GM23338 (cell line): ENCODE data around the gene MPRIP. TPM values are rescaled to one million over a fixed set of nuclear protein-coding genes. Genes with fewer than 3 reads are reported as not detected.

Source experiments
- ATAC-seq: fragments of 200-7000 bp; cut with Tn5 transposase; 3 replicates; pipeline ENCODE4 v1.9.1; 2020
- DNase-seq: peaks from one replicate; pipeline ENCODE4 v3.0.0-alpha.2; 2015; ENCODE audit warnings: low spot score
- H2AFZ ChIP-seq: fragments of 200-600 bp; sonication (generic); 2 replicates; pipeline ENCODE4 v1.8.0; 2016; ENCODE audit warnings: antibody characterized with exemption, mild to moderate bottlenecking, moderate library complexity
- H3F3A ChIP-seq: fragments of 200-600 bp; sonication (generic); replicated peaks from 2 replicates; pipeline ENCODE4 v1.8.0; 2017; ENCODE audit warnings: antibody characterized with exemption, mixed run types, low read depth
- H3K27ac ChIP-seq: fragments of 200-600 bp; sonication (generic); 2 replicates; pipeline ENCODE4 v1.6.1; 2016; ENCODE audit warnings: low read depth
- H3K27me3 ChIP-seq: fragments of 200-600 bp; sonication (generic); 2 replicates; pipeline ENCODE4 v1.8.0; 2016; ENCODE audit warnings: mild to moderate bottlenecking, mixed run types, moderate library complexity; ENCODE audit not compliant: insufficient read depth
- H3K36me3 ChIP-seq: fragments of 200-600 bp; sonication (generic); 2 replicates; pipeline ENCODE4 v1.8.0; 2016; ENCODE audit warnings: mild to moderate bottlenecking; ENCODE audit not compliant: insufficient read depth
- H3K4me1 ChIP-seq: fragments of 200-600 bp; sonication (generic); 2 replicates; pipeline ENCODE4 v1.8.0; 2016; ENCODE audit warnings: mild to moderate bottlenecking, moderate library complexity; ENCODE audit not compliant: insufficient read depth
- H3K4me2 ChIP-seq: fragments of 200-600 bp; sonication (generic); 2 replicates; pipeline ENCODE4 v1.7.1; 2017; ENCODE audit warnings: mixed run types
- H3K4me3 ChIP-seq: fragments of 200-600 bp; sonication (generic); 2 replicates; pipeline ENCODE4 v1.6.1; 2016; ENCODE audit warnings: mixed run types
- H3K79me2 ChIP-seq: fragments of 200-600 bp; sonication (generic); replicated peaks from 2 replicates; pipeline ENCODE4 v1.8.0; 2017; ENCODE audit warnings: mild to moderate bottlenecking; ENCODE audit not compliant: insufficient read depth
- H3K9me2 ChIP-seq: fragments of 200-600 bp; sonication (generic); 2 replicates; pipeline ENCODE4 v1.8.0; 2017; ENCODE audit not compliant: insufficient read depth
- H4K20me1 ChIP-seq: fragments of 200-600 bp; sonication (generic); replicated peaks from 2 replicates; pipeline ENCODE4 v1.8.0; 2017; ENCODE audit warnings: mild to moderate bottlenecking; ENCODE audit not compliant: insufficient read depth
- H3K27ac Mint-ChIP-seq: 2 replicates; pipeline ENCODE4 v1.8.0; 2020; ENCODE audit warnings: inconsistent platforms, mild to moderate bottlenecking, moderate library complexity, mixed read lengths
- H3K27me3 Mint-ChIP-seq: 3 replicates; pipeline ENCODE4 v1.8.0; 2022; ENCODE audit warnings: low read depth, mild to moderate bottlenecking, moderate library complexity, mixed read lengths, inconsistent platforms; ENCODE audit not compliant: insufficient read depth, poor library complexity
- H3K36me3 Mint-ChIP-seq: 3 replicates; pipeline ENCODE4 v1.8.0; 2021; ENCODE audit warnings: low read depth, mild to moderate bottlenecking, inconsistent platforms, moderate library complexity, mixed read lengths
- H3K4me1 Mint-ChIP-seq: 3 replicates; pipeline ENCODE4 v1.8.0; 2020; ENCODE audit warnings: mild to moderate bottlenecking, inconsistent platforms, mixed read lengths
- H3K4me3 Mint-ChIP-seq: 3 replicates; pipeline ENCODE4 v1.8.0; 2021; ENCODE audit warnings: moderate library complexity, mild to moderate bottlenecking, inconsistent platforms, mixed read lengths
- H3K9me3 Mint-ChIP-seq: 3 replicates; pipeline ENCODE4 v1.8.0; 2020; ENCODE audit warnings: moderate library complexity, mild to moderate bottlenecking, inconsistent platforms, mixed read lengths
- EZH2phosphoT487 ChIP-seq: fragments of 200-600 bp; sonication (generic); IDR thresholded peaks from one replicate; pipeline ENCODE4 v1.8.1; 2018; ENCODE audit warnings: antibody characterized with exemption; ENCODE audit not compliant: unreplicated experiment
- ZNF114 ChIP-seq: fragments of 250-450 bp; sonication (Bioruptor Pico); IDR thresholded peaks from 2 replicates; pipeline ENCODE4 v1.5.0; 2020; ENCODE audit warnings: mild to moderate bottlenecking, moderate library complexity
- ZNF331 ChIP-seq: fragments of 250-450 bp; sonication (Bioruptor Pico); IDR thresholded peaks from 2 replicates; pipeline ENCODE4 v1.5.0; 2020; ENCODE audit warnings: low read depth, mild to moderate bottlenecking, moderate library complexity
- polyA plus RNA-seq: library from polyadenylated mRNA; unstranded; fragments of >200 nt; fragmentation: Nextera tagmentation; extraction: Ambion mirVana; gene quantifications from 2 replicates; pipeline ENCODE4 v1.2.1, GENCODE V29; 2016
- total RNA-seq: library from RNA; depleted of rRNA; stranded (reverse); fragments of >200 nt; shearing (Covaris generic); gene quantifications from 2 replicates; pipeline ENCODE4 v1.2.3, GENCODE V29; 2014
- TF ChIP-seq, protein P1 (sequence below): IDR thresholded peaks from 2 replicates; pipeline ENCODE4 v1.6.1; 2016; ENCODE audit warnings: antibody characterized with exemption
- TF ChIP-seq, protein P2 (sequence below): fragments of 250-450 bp; sonication (Bioruptor Pico); IDR thresholded peaks from 2 replicates; pipeline ENCODE4 v1.5.0; 2020; ENCODE audit warnings: mild to moderate bottlenecking, moderate library complexity

Gene MPRIP
- total and polyA plus RNA-seq, 2 experiments from 2014 or later: 39.3 to 113 TPM

DNA sequence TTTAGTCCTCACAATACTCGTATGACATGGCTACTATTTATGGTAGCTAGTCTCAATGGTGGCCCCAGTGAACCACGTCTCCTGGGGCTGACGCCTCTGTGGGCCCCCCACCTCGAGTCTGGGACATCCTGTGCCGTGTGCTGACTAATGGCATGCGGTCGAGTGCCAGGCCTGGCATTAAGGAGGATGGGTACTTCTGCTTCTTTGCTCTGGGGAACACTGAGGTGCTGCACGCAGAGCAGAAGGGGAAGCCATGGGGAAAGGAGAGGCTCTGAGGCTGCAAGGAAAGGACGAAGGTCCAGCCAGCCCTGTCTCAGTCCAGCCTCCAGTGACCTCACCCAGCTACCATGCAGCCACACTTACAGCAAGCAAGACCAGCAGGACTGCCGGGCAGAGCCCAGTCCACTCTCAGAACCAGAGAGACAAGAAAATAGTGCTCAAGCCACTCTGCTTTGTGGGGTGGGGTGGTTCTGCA lies 5.7 kb upstream of the MPRIP start:
- Histone ChIP-seq H3K27me3 (peaks cover 5% of the 10 kb centered on the region; the same call in 1 of the 2 replicates), H3F3A (no peaks in the 10 kb centered on the region), H3K36me3 (no peaks in the 10 kb centered on the region), H3K27ac (no peak overlapping the region), H4K20me1 (no peaks in the 10 kb centered on the region), H2AFZ (no peak overlapping the region), H3K79me2 (no peaks in the 10 kb centered on the region), H3K4me1 (peaks cover 4% of the 10 kb centered on the region; the same call in 1 of the 2 replicates), H3K4me2 (no peak overlapping the region), H3K4me3 (no peak overlapping the region), H3K9me2 (no peaks in the 10 kb centered on the region)
- Mint-ChIP-seq H3K27me3 (peaks cover 16% of the 10 kb centered on the region), H3K27ac (no peak overlapping the region), H3K4me1 (peaks cover 6% of the 10 kb centered on the region), H3K9me3 (no peaks in the 10 kb centered on the region), H3K36me3 (no peaks in the 10 kb centered on the region), H3K4me3 (no peak overlapping the region)
- no peak for DNase-seq
- ATAC-seq: no peak
- TF ChIP-seq ZNF114 (CRISPR knock-in tag) (no peak), EZH2phosphoT487 (no peak), ZNF331 (CRISPR knock-in tag) (no peak)
- TF ChIP-seq, protein P1, sequence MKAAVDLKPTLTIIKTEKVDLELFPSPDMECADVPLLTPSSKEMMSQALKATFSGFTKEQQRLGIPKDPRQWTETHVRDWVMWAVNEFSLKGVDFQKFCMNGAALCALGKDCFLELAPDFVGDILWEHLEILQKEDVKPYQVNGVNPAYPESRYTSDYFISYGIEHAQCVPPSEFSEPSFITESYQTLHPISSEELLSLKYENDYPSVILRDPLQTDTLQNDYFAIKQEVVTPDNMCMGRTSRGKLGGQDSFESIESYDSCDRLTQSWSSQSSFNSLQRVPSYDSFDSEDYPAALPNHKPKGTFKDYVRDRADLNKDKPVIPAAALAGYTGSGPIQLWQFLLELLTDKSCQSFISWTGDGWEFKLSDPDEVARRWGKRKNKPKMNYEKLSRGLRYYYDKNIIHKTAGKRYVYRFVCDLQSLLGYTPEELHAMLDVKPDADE: no peak
- TF ChIP-seq, protein P2, sequence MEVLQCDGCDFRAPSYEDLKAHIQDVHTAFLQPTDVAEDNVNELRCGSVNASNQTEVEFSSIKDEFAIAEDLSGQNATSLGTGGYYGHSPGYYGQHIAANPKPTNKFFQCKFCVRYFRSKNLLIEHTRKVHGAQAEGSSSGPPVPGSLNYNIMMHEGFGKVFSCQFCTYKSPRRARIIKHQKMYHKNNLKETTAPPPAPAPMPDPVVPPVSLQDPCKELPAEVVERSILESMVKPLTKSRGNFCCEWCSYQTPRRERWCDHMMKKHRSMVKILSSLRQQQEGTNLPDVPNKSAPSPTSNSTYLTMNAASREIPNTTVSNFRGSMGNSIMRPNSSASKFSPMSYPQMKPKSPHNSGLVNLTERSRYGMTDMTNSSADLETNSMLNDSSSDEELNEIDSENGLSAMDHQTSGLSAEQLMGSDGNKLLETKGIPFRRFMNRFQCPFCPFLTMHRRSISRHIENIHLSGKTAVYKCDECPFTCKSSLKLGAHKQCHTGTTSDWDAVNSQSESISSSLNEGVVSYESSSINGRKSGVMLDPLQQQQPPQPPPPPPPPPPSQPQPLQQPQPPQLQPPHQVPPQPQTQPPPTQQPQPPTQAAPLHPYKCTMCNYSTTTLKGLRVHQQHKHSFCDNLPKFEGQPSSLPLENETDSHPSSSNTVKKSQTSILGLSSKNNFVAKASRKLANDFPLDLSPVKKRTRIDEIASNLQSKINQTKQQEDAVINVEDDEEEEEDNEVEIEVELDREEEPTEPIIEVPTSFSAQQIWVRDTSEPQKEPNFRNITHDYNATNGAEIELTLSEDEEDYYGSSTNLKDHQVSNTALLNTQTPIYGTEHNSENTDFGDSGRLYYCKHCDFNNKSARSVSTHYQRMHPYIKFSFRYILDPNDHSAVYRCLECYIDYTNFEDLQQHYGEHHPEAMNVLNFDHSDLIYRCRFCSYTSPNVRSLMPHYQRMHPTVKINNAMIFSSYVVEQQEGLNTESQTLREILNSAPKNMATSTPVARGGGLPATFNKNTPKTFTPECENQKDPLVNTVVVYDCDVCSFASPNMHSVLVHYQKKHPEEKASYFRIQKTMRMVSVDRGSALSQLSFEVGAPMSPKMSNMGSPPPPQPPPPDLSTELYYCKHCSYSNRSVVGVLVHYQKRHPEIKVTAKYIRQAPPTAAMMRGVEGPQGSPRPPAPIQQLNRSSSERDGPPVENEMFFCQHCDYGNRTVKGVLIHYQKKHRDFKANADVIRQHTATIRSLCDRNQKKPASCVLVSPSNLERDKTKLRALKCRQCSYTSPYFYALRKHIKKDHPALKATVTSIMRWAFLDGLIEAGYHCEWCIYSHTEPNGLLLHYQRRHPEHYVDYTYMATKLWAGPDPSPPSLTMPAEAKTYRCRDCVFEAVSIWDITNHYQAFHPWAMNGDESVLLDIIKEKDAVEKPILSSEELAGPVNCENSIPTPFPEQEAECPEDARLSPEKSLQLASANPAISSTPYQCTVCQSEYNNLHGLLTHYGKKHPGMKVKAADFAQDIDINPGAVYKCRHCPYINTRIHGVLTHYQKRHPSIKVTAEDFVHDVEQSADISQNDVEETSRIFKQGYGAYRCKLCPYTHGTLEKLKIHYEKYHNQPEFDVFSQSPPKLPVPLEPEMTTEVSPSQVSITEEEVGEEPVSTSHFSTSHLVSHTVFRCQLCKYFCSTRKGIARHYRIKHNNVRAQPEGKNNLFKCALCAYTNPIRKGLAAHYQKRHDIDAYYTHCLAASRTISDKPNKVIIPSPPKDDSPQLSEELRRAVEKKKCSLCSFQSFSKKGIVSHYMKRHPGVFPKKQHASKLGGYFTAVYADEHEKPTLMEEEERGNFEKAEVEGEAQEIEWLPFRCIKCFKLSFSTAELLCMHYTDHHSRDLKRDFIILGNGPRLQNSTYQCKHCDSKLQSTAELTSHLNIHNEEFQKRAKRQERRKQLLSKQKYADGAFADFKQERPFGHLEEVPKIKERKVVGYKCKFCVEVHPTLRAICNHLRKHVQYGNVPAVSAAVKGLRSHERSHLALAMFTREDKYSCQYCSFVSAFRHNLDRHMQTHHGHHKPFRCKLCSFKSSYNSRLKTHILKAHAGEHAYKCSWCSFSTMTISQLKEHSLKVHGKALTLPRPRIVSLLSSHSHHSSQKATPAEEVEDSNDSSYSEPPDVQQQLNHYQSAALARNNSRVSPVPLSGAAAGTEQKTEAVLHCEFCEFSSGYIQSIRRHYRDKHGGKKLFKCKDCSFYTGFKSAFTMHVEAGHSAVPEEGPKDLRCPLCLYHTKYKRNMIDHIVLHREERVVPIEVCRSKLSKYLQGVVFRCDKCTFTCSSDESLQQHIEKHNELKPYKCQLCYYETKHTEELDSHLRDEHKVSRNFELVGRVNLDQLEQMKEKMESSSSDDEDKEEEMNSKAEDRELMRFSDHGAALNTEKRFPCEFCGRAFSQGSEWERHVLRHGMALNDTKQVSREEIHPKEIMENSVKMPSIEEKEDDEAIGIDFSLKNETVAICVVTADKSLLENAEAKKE (CRISPR knock-in tag): no peak
